IMR-90 (cell line): Measurements from ENCODE around the gene METRNL.

Experiments
- BHLHE40 ChIP-seq: fragments of 150-350 bp; IDR thresholded peaks from 2 replicates; pipeline ENCODE4 v1.6.1; 2016; ENCODE audit warnings: mild to moderate bottlenecking, low read depth, low read length
- CEBPB ChIP-seq: IDR thresholded peaks from 2 replicates; pipeline ENCODE4 v1.6.1; 2012; ENCODE audit warnings: low read depth, low read length, improper control_type of control experiment
- CHD1 ChIP-seq: IDR thresholded peaks from 2 replicates; pipeline ENCODE4 v1.6.1; 2012; ENCODE audit warnings: low read depth, low read length, improper control_type of control experiment
- CTCF ChIP-seq: conservative IDR thresholded peaks from 2 replicates; pipeline ENCODE4 v1.5.1; 2012; ENCODE audit warnings: mild to moderate bottlenecking, low read depth, low read length, improper control_type of control experiment
- FOS ChIP-seq: fragments of 150-350 bp; IDR thresholded peaks from 2 replicates; pipeline ENCODE4 v1.6.1; 2016; ENCODE audit warnings: low read depth, low read length
- MAZ ChIP-seq: IDR thresholded peaks from 2 replicates; pipeline ENCODE4 v1.6.1; 2012; ENCODE audit warnings: low read depth, mild to moderate bottlenecking, low read length, improper control_type of control experiment, moderate library complexity, borderline replicate concordance
- MXI1 ChIP-seq: IDR thresholded peaks from 2 replicates; pipeline ENCODE4 v1.6.1; 2012; ENCODE audit warnings: low read depth, mild to moderate bottlenecking, low read length, moderate library complexity, borderline replicate concordance
- POLR2A ChIP-seq: IDR thresholded peaks from 2 replicates; pipeline ENCODE4 v1.6.1; 2012; ENCODE audit warnings: mild to moderate bottlenecking, low read depth, low read length
- RAD21 ChIP-seq: IDR thresholded peaks from 2 replicates; pipeline ENCODE4 v1.6.1; 2012; ENCODE audit warnings: low read length, improper control_type of control experiment
- RCOR1 ChIP-seq: IDR thresholded peaks from 2 replicates; pipeline ENCODE4 v1.6.1; 2012; ENCODE audit warnings: mild to moderate bottlenecking, low read length, improper control_type of control experiment; ENCODE audit not compliant: insufficient replicate concordance
- RFX5 ChIP-seq: IDR thresholded peaks from 2 replicates; pipeline ENCODE4 v1.8.0; 2012; ENCODE audit warnings: low read depth, mild to moderate bottlenecking, low read length, moderate library complexity
- SMC3 ChIP-seq: fragments of 150-350 bp; IDR thresholded peaks from 2 replicates; pipeline ENCODE4 v1.6.1; 2016; ENCODE audit warnings: low read depth, mild to moderate bottlenecking, antibody characterized with exemption, low read length, moderate library complexity
- USF2 ChIP-seq: fragments of 150-350 bp; IDR thresholded peaks from 2 replicates; pipeline ENCODE4 v1.6.1; 2017; ENCODE audit warnings: mild to moderate bottlenecking, antibody characterized with exemption, low read length, low read depth

DNA sequence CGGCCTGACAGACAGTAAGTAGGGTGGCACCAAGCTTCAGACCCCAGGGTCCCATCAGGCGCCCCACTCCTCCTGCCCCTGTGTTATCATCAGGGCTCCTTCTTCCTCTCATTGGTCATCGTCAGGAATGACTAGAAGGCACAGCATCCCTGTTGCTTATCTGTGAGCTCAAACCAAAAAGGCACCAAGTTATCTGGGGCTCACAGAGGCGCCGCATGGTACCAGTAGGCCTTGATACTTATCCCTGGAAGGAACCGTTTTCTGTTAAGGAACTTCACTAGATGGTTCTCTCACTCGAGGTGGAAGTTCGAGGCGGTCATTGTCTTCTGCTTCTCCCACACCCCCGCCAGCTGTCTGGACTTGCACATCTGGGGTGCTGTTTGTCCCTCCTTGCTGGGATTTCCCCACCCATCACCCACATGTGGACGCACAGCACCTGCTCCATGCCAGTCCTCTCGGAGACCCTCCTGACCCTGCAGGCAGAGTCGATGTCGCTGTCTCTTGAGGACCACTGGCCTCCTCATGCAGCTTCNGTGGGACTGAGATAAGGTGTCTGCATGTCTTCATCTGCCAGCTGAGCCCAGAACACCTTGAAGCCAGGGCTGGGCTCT, 52.1 kb downstream of the METRNL start:
- TF ChIP-seq CTCF, result no peak
- TF ChIP-seq RFX5, result no peak
- no peak for TF ChIP-seq CHD1
- no peak for TF ChIP-seq RAD21
- no peak for TF ChIP-seq POLR2A
- no peak for TF ChIP-seq FOS
- TF ChIP-seq MXI1, result no peak
- TF ChIP-seq RCOR1, result no peak
- no peak for TF ChIP-seq BHLHE40
- no peak for TF ChIP-seq MAZ
- TF ChIP-seq CEBPB, result no peak
- no peak for TF ChIP-seq USF2
- TF ChIP-seq SMC3, result no peak
